CD8-positive, alpha-beta memory T cell (primary cell): ENCODE results near the gene KCNMA1. TPM values are rescaled to one million over a fixed set of nuclear protein-coding genes. Genes with fewer than 3 reads are reported as not detected.
A peak's percentile ranks its signal among the peaks of the same experiment; 100 is the strongest.

Experiments used
- CTCF ChIA-PET: fragments of 350-600 bp; sonication (Branson Sonifier 250); formaldehyde crosslinking; loops from one replicate; lab custom pipeline; 2021; ENCODE audit warnings: antibody characterized with exemption; lab: Charles Lee
- POLR2A ChIA-PET: fragments of 350-600 bp; sonication (Branson Sonifier 250); formaldehyde crosslinking; loops from one replicate; lab custom pipeline; 2021; ENCODE audit warnings: antibody characterized with exemption; lab: Charles Lee
- DNase-seq, 5 donors: peaks; one replicate each; pipeline versions ENCODE4 v3.0.0 to v3.0.0-alpha.2; 2020 to 2022; ENCODE audit warnings: mixed read lengths in 1 of 5
- H3K27ac ChIP-seq: one replicate; pipeline ENCODE4 v1.7.0; 2013; ENCODE audit warnings: low read depth, mild to moderate bottlenecking, low read length, moderate library complexity
- H3K27me3 ChIP-seq: 2 replicates; pipeline ENCODE4 v1.7.0; 2013; ENCODE audit warnings: low read length, mild to moderate bottlenecking; ENCODE audit not compliant: insufficient read depth, poor library complexity, severe bottlenecking
- H3K36me3 ChIP-seq: 2 replicates; pipeline ENCODE4 v1.7.0; 2013; ENCODE audit warnings: mild to moderate bottlenecking, low read length, moderate library complexity; ENCODE audit not compliant: insufficient read depth
- H3K4me1 ChIP-seq: 2 replicates; pipeline ENCODE4 v1.7.0; 2013; ENCODE audit warnings: mild to moderate bottlenecking, low read length, moderate library complexity; ENCODE audit not compliant: insufficient read depth
- H3K4me3 ChIP-seq: 2 replicates; pipeline ENCODE4 v1.7.0; 2013; ENCODE audit warnings: mild to moderate bottlenecking, low read length
- H3K9me3 ChIP-seq: 2 replicates; pipeline ENCODE4 v1.7.0; 2013; ENCODE audit warnings: mild to moderate bottlenecking, low read length
- H3K27ac Mint-ChIP-seq, 8 donors: one replicate each; pipeline ENCODE4 v1.8.0; 2020 to 2021; ENCODE audit warnings: mixed read lengths in 8 of 8, mild to moderate bottlenecking in 6 of 8, inconsistent platforms in 3 of 8, moderate library complexity in 3 of 8
- H3K27me3 Mint-ChIP-seq, 2 donors: one replicate each; pipeline ENCODE4 v1.8.0; 2020 to 2021; ENCODE audit warnings: mixed read lengths in 2 of 2, mild to moderate bottlenecking in 1 of 2, moderate library complexity in 1 of 2
- H3K36me3 Mint-ChIP-seq, 3 donors: one replicate each; pipeline ENCODE4 v1.8.0; 2020 to 2021; ENCODE audit warnings: mixed read lengths in 3 of 3, inconsistent platforms in 1 of 3, mild to moderate bottlenecking in 1 of 3
- H3K4me1 Mint-ChIP-seq, 3 donors: one replicate each; pipeline ENCODE4 v1.8.0; 2020 to 2021; ENCODE audit warnings: mixed read lengths in 3 of 3, inconsistent platforms in 1 of 3, mild to moderate bottlenecking in 1 of 3
- H3K4me3 Mint-ChIP-seq, 7 donors: one replicate each; pipeline ENCODE4 v1.8.0; 2020 to 2021; ENCODE audit warnings: mixed read lengths in 7 of 7, mild to moderate bottlenecking in 6 of 7, moderate library complexity in 4 of 7, inconsistent platforms in 2 of 7
- H3K9me3 Mint-ChIP-seq, 5 donors: one replicate each; pipeline ENCODE4 v1.8.0; 2020 to 2022; ENCODE audit warnings: mixed read lengths in 5 of 5, mild to moderate bottlenecking in 3 of 5, moderate library complexity in 2 of 5, inconsistent platforms in 1 of 5
- polyA plus RNA-seq: library from polyadenylated mRNA; unstranded; fragments of 300-500 nt; fragmentation: Illumina TruSeq; gene quantifications from one replicate; pipeline ENCODE4 v1.2.3, GENCODE V29; 2021
- total RNA-seq, 2 experiments: library from RNA; stranded (reverse); gene quantifications; one replicate each; pipeline ENCODE4 v1.2.3, GENCODE V29; 2021

Gene KCNMA1
- total and polyA plus RNA-seq, 3 experiments from 2014 or later, result 0.20 to 0.31 TPM; not detected in 1

- Histone ChIP-seq H3K9me3 (no peaks in the 10 kb centered on the region), H3K27me3 (no peaks in the 10 kb centered on the region), H3K27ac (no peak overlapping the region), H3K4me1 (no peaks in the 10 kb centered on the region), H3K36me3 (no peaks in the 10 kb centered on the region), H3K4me3 (no peak overlapping the region)
- Mint-ChIP-seq H3K4me3 (no peak overlapping the region), H3K9me3 (no peaks in the 10 kb centered on the region), H3K27ac (no peak overlapping the region), H3K4me1 (no peaks in the 10 kb centered on the region), H3K36me3 (no peaks in the 10 kb centered on the region), H3K27me3 (peaks cover 0 to 3% of the 10 kb centered on the region in 2 donors)
- ChIA-PET POLR2A (no interaction called here), CTCF (no interaction called here)
- no peak for DNase-seq
Measured at GRCh38 chr10:77420947-77421523, 216.6 kb downstream of the KCNMA1 start.

- Histone ChIP-seq H3K4me1 (no peaks in the 10 kb centered on the region), H3K9me3 (no peaks in the 10 kb centered on the region), H3K4me3 (no peak overlapping the region), H3K27ac (no peak overlapping the region), H3K27me3 (no peaks in the 10 kb centered on the region), H3K36me3 (no peaks in the 10 kb centered on the region)
- Mint-ChIP-seq H3K27me3 (peaks cover 0 to 3% of the 10 kb centered on the region in 2 donors), H3K4me3 (no peak overlapping the region), H3K4me1 (no peaks in the 10 kb centered on the region), H3K36me3 (no peaks in the 10 kb centered on the region), H3K9me3 (no peaks in the 10 kb centered on the region), H3K27ac (no peak overlapping the region)
- ChIA-PET CTCF (no interaction called here), POLR2A (no interaction called here)
- no peak for DNase-seq
Measured at GRCh38 chr10:77419979-77420378, 217.6 kb downstream of the KCNMA1 start.

DNA sequence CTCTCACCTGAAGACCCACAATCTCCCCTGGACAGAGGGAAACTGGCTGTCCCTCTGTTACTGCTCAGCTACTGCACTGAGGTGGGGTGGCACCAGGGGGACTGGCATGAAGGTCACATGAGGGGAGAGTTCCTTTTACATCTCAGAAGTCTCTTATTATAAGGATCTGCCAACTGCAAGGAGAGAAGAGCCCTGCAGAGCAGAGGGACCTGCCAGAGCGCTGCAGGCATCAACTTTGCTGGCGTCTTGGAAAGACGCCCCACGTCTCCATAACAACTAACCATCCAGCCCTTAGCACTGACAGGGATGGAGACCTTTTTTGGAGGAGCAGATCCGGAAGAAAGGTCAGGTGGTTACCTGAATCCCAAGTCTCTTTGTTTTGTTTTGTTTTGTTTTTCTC, 218.6 kb downstream of the KCNMA1 start:
- CTCF ChIA-PET, result no interaction called here
- Histone ChIP-seq H3K9me3 (no peaks in the 10 kb centered on the region), H3K27me3 (no peaks in the 10 kb centered on the region), H3K27ac (no peak overlapping the region), H3K4me3 (no peak overlapping the region), H3K4me1 (no peaks in the 10 kb centered on the region), H3K36me3 (no peaks in the 10 kb centered on the region)
- H3K4me1 Mint-ChIP-seq, result no peaks in the 10 kb centered on the region
- H3K9me3 Mint-ChIP-seq, result no peaks in the 10 kb centered on the region
- H3K36me3 Mint-ChIP-seq, result no peaks in the 10 kb centered on the region
- peaks cover 0 to 3% of the 10 kb centered on the region in 2 donors for H3K27me3 Mint-ChIP-seq
- POLR2A ChIA-PET, result no interaction called here
- no peak overlapping the region for H3K4me3 Mint-ChIP-seq
- DNase-seq, result no peak
- no peak overlapping the region for H3K27ac Mint-ChIP-seq

GRCh38 chr10:77417806-77418640, 219.6 kb downstream of the KCNMA1 start:
- no peak for DNase-seq
- no peaks in the 10 kb centered on the region for H3K4me1 ChIP-seq

GRCh38 chr10:77417359-77417758, 220.2 kb downstream of the KCNMA1 start:
- H3K4me1 Mint-ChIP-seq, result no peaks in the 10 kb centered on the region
- no peak overlapping the region for H3K4me3 ChIP-seq
- H3K27me3 ChIP-seq, result no peaks in the 10 kb centered on the region
- ChIA-PET POLR2A (no interaction called here), CTCF (interaction anchor here (1.2 kb wide), 1 partner anchor 11 kb away, joined by 3 read pairs; no protein-coding TSS in a partner anchor)
- H3K36me3 ChIP-seq, result no peaks in the 10 kb centered on the region
- no peaks in the 10 kb centered on the region for H3K9me3 Mint-ChIP-seq
- H3K27ac ChIP-seq, result no peak overlapping the region
- no peaks in the 10 kb centered on the region for H3K36me3 Mint-ChIP-seq
- DNase-seq, result no peak
- H3K4me1 ChIP-seq, result no peaks in the 10 kb centered on the region
- H3K27me3 Mint-ChIP-seq, result peaks cover 0 to 3% of the 10 kb centered on the region in 2 donors
- H3K27ac Mint-ChIP-seq, result no peak overlapping the region
- H3K4me3 Mint-ChIP-seq, result no peak overlapping the region
- no peaks in the 10 kb centered on the region for H3K9me3 ChIP-seq

More at GRCh38 chr10:77417806-77418640, 219.6 kb downstream of the KCNMA1 start:
- no peak overlapping the region for H3K27ac Mint-ChIP-seq
- Histone ChIP-seq H3K4me3 (no peak overlapping the region), H3K9me3 (no peaks in the 10 kb centered on the region), H3K36me3 (no peaks in the 10 kb centered on the region), H3K27me3 (no peaks in the 10 kb centered on the region), H3K27ac (no peak overlapping the region)
- CTCF ChIA-PET, result interaction anchor here (1.2 kb wide), 1 partner anchor 11 kb away, joined by 3 read pairs; no protein-coding TSS in a partner anchor
- H3K4me1 Mint-ChIP-seq, result no peaks in the 10 kb centered on the region
- no peaks in the 10 kb centered on the region for H3K36me3 Mint-ChIP-seq
- peaks cover 0 to 3% of the 10 kb centered on the region in 2 donors for H3K27me3 Mint-ChIP-seq
- H3K4me3 Mint-ChIP-seq, result no peak overlapping the region
- no peaks in the 10 kb centered on the region for H3K9me3 Mint-ChIP-seq
- POLR2A ChIA-PET, result no interaction called here

DNA sequence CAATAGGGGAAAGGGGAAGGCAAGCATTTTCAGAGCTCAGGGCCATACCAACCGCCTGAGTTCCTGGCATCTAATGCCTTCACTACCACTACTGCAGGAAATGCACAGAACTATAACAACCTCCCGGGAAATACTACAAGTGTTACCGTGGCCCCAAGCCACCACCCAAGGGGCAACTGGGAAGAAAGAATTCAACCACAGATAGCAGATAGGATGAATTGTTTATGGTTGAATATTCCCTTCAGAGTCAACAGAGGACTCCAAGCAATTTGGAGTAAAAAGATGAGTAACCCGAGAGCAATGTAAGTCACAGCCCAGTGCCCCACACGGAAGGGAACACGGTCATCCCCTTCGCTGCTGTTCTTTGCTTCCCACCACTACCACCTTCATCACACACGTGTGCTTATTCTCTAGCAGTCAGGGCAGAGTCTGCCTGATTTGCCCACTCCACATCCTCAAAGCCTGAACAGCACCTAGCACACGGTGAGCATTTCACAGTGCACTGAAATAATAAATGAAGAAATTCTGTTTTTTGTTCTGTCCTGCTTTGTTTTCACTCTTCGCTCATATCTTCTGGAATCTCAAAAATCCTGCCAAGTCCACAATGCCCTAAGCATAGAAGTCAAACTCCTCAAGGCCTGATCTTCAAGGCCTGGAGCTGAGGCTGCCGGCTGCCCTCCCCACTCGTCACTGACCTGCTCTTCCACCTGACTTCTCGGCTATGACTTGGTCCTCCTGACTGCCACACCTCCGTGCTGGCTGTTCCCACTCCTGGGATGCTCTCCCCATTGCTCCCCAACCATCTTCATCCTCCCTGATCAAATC, 221.1 kb downstream of the KCNMA1 start:
- Mint-ChIP-seq H3K9me3 (no peaks in the 10 kb centered on the region), H3K36me3 (no peaks in the 10 kb centered on the region), H3K4me1 (no peaks in the 10 kb centered on the region), H3K27ac (peak overlapping the region in 1 of 8 donors; percentile 17), H3K4me3 (no peak overlapping the region), H3K27me3 (peaks cover 0 to 3% of the 10 kb centered on the region in 2 donors)
- H3K36me3 ChIP-seq, result no peaks in the 10 kb centered on the region
- no peaks in the 10 kb centered on the region for H3K4me1 ChIP-seq
- no peaks in the 10 kb centered on the region for H3K9me3 ChIP-seq
- no peak for DNase-seq
- POLR2A ChIA-PET, result no interaction called here
- H3K27me3 ChIP-seq, result no peaks in the 10 kb centered on the region
- H3K4me3 ChIP-seq, result no peak overlapping the region
- CTCF ChIA-PET, result interaction anchor here (1.2 kb wide), 1 partner anchor 12 kb away, joined by 3 read pairs; no protein-coding TSS in a partner anchor
- H3K27ac ChIP-seq, result no peak overlapping the region

GRCh38 chr10:77415313-77415960, 222.2 kb downstream of the KCNMA1 start:
- Histone ChIP-seq H3K27ac (no peak overlapping the region), H3K4me1 (no peaks in the 10 kb centered on the region), H3K9me3 (no peaks in the 10 kb centered on the region), H3K4me3 (no peak overlapping the region), H3K36me3 (no peaks in the 10 kb centered on the region), H3K27me3 (no peaks in the 10 kb centered on the region)
- Mint-ChIP-seq H3K4me3 (no peak overlapping the region), H3K27me3 (peaks cover 4 to 5% of the 10 kb centered on the region in 2 donors), H3K4me1 (no peaks in the 10 kb centered on the region), H3K9me3 (no peaks in the 10 kb centered on the region), H3K36me3 (no peaks in the 10 kb centered on the region), H3K27ac (no peak overlapping the region)
- DNase-seq, result no peak
- ChIA-PET POLR2A (no interaction called here), CTCF (no interaction called here)
